NCI-H128 (cell line): ENCODE measurements around the gene UBE2QL1.

Source experiments
- DNase-seq: peaks from one replicate; lab custom pipeline; 2025; ENCODE audit not compliant: unreplicated experiment; lab: John Stamatoyannopoulos, UW

The UBE2QL1 gene

DNA sequence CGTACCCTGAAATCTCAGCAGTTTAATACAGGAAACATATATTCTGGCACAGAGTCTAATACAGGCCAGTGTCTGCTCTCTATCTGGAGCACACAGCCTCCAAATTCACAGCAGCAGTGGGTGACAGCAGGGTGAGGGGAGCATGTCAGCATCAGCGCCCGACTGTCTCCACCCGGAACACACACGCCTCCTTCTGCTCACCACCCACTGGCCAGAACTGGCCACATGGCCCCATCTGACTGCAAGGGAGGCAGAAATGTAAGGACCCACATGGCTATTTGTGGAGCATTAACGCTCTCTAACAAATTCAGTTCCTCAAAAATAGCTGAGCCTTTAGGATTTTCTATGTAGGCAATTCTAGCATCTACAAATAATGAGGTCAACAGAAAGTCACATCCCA, 24.6 kb downstream of the UBE2QL1 start:
- DNase-seq = no peak

GRCh38 chr5:6475626-6476312, 27.1 kb downstream of the UBE2QL1 start:
- no peak for DNase-seq

- no peak for DNase-seq
Measured at GRCh38 chr5:6476313-6476661, 27.6 kb downstream of the UBE2QL1 start.

- DNase-seq = no peak
Measured at GRCh38 chr5:6478793-6479192, 30.1 kb downstream of the UBE2QL1 start.

GRCh38 chr5:6480133-6481051, 31.7 kb downstream of the UBE2QL1 start:
- no peak for DNase-seq

GRCh38 chr5:6482735-6483134, 34.1 kb downstream of the UBE2QL1 start:
- DNase-seq = no peak

DNA sequence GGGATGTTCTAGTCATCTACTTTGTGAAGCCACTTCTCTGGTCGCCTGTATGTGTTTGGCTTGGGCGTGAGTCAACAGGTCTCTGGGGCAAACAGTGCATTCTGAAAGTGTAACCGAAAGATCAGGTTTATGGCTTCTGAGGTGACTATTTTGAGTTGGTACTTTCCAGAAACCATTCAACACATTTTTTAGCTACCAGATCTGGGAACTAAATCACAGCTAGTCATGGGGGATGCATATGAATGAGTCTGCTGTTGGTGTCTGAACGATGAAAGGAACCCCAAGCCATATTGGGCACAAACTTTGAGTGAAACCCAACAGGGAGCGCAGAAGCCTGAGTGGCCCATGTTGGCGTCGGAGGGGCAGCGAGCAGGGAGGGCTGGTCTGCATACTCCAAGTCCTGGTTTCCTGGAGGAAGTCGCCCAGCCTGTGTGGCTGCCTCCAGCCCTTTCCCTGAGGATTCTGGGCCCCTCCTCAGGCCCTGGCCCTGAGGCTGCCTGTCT, 35.3 kb downstream of the UBE2QL1 start:
- DNase-seq = no peak

DNA sequence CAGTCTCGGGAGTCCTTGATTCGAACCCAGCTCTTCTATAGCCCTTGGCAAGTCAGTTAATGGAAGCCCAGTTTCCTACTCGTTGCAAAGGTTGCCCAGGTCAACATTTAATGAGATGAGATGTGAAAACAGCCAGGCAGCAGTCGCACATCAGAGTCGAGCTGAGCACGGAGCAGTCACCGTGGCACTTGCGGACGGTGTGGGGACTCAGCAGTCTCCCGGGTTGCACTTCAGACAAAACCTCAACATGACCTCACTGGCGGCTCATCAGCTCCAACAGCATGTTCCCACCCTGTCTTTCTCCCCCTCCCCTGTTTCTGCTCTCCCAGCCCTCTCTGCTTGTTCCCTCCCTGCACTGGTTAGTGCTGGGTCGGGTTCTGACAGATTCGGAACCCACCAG, 35.8 kb downstream of the UBE2QL1 start:
- DNase-seq = no peak

GRCh38 chr5:6484899-6485298, 36.2 kb downstream of the UBE2QL1 start:
- DNase-seq = no peak

- no peak for DNase-seq
Measured at GRCh38 chr5:6485441-6485840, 36.8 kb downstream of the UBE2QL1 start.

GRCh38 chr5:6486074-6486473, 37.4 kb downstream of the UBE2QL1 start:
- DNase-seq = no peak

GRCh38 chr5:6487081-6487480, 38.4 kb downstream of the UBE2QL1 start:
- no peak for DNase-seq

- DNase-seq = no peak
Measured at GRCh38 chr5:6488021-6488420, 39.4 kb downstream of the UBE2QL1 start.

DNA sequence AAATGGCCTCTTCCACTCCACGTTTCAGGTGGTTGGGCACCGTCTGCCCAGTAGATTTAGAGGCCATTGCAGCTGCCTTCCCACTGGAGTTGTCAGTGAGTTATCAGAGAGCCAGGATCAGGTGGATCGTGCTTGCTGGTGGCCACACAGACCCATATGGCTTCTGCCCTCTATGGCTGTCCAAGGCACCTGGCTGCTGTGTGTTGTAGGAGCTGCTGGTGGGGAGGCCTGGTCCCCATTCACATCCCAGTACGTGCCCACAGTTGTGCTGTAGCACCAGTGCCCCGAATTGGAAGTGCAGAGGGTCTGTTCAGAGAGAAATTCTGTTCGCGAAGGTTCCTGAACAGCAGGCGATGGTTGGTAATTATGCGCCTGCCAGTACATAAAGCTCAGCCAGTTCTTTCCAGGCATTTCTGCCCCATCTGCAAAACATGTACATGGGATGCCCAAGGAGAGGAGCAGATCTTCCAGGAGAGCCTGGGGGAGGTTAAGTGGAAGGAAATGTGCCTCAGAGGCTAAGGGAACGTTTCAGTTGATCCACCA, 41.1 kb downstream of the UBE2QL1 start:
- DNase-seq = no peak

DNA sequence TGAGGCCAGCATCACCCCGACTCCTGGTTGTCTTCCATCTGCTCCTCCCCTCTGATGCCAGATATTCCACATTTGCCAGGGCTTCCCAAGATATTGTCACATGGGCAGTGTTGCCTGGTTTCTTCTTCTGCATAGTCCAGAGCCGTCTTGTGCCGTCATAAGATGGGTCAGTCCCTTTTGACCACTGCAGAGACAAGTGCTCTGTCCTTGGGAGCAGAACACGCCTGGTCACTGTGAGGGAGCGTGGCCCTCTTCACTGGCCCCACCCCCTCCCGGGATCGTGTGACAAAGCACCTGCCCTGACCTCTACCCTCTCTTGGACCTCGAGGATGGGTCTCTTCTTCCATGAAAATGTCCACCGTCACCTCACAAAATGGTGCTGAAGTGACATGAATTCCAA, 41.6 kb downstream of the UBE2QL1 start:
- no peak for DNase-seq

- no peak for DNase-seq
Measured at GRCh38 chr5:6490693-6491092, 42.0 kb downstream of the UBE2QL1 start.

GRCh38 chr5:6491196-6491918, 42.7 kb downstream of the UBE2QL1 start:
- DNase-seq = no peak

GRCh38 chr5:6491919-6492290, 43.2 kb downstream of the UBE2QL1 start:
- DNase-seq = no peak

- DNase-seq = no peak
Measured at GRCh38 chr5:6492934-6493333, 44.3 kb downstream of the UBE2QL1 start.

- DNase-seq = no peak
Measured at GRCh38 chr5:6493681-6494454, 45.2 kb downstream of the UBE2QL1 start.

DNA sequence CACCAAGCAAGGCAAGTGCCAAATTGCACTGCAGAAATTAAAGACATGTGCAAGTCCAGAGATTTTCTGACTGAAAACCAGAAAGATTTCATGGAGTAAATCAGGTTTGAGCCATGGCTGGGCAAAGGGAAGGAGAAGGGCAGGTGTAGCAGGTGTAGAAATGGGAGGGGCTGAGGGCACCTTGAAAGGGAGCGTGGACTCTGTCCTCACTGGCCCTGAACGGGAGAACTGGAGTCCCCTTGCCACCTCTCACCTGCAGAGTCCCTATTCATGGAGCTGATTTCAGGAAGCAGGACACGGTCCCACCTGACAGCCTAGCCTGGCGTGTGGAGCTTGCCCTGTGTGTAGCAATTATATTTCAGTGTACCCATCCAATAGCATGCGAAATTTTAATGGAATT, 46.3 kb downstream of the UBE2QL1 start:
- DNase-seq = no peak
